ENCODE results near the gene USP22.

USP22 gene

GRCh38 chr17:20965492-20965891 lies 77.3 kb downstream of the USP22 start:
- H3K4me3 ChIP-seq (ENCODE audit: low read depth, low read length): no peak overlapping the region
- no peak for DNase-seq (ENCODE audit: low read depth)
- TF ChIP-seq CTCF (conservative IDR thresholded peaks at IDR 0.05; ENCODE audit: low read depth, low read length): no peak

GRCh38 chr17:20961586-20961985 lies 81.2 kb downstream of the USP22 start:
- H3K4me3 ChIP-seq (ENCODE audit: low read depth, low read length): no peak overlapping the region
- no peak for TF ChIP-seq CTCF (conservative IDR thresholded peaks at IDR 0.05; ENCODE audit: low read depth, low read length)
- DNase-seq (ENCODE audit: low read depth): no peak

GRCh38 chr17:20960871-20961270 lies 81.9 kb downstream of the USP22 start:
- H3K4me3 ChIP-seq (ENCODE audit: low read depth, low read length): no peak overlapping the region
- TF ChIP-seq CTCF (conservative IDR thresholded peaks at IDR 0.05; ENCODE audit: low read depth, low read length): no peak
- no peak for DNase-seq (ENCODE audit: low read depth)

GRCh38 chr17:20955427-20956323 lies 87.1 kb downstream of the USP22 start:
- H3K4me3 ChIP-seq (ENCODE audit: low read depth, low read length): no peak overlapping the region
- DNase-seq (ENCODE audit: low read depth): peak; percentile 76

GRCh38 chr17:20954794-20955193 lies 88.0 kb downstream of the USP22 start:
- TF ChIP-seq CTCF (conservative IDR thresholded peaks at IDR 0.05; ENCODE audit: low read depth, low read length): no peak
- DNase-seq (ENCODE audit: low read depth): no peak
- no peak overlapping the region for H3K4me3 ChIP-seq (ENCODE audit: low read depth, low read length)

More at GRCh38 chr17:20955427-20956323, 87.1 kb downstream of the USP22 start:
- no peak for TF ChIP-seq CTCF (conservative IDR thresholded peaks at IDR 0.05; ENCODE audit: low read depth, low read length)

GRCh38 chr17:20952183-20952582 lies 90.6 kb downstream of the USP22 start:
- DNase-seq (ENCODE audit: low read depth): no peak
- H3K4me3 ChIP-seq (ENCODE audit: low read depth, low read length): no peak overlapping the region
- TF ChIP-seq CTCF (conservative IDR thresholded peaks at IDR 0.05; ENCODE audit: low read depth, low read length): no peak
